Spinal cord (tissue), 10 donors: ENCODE results near the gene MEMO1. TPM values are rescaled to one million over a fixed set of nuclear protein-coding genes. Genes with fewer than 3 reads are reported as not detected.

Source experiments
- DNase-seq, 6 donors: peaks; one replicate each; pipeline versions ENCODE4 v3.0.0 to v3.0.0-alpha.2; 2013 to 2015; ENCODE audit warnings: low spot score in 6 of 6, low read depth in 4 of 6
- H3K27ac ChIP-seq: one replicate; pipeline ENCODE4 v1.5.1; 2013; ENCODE audit warnings: low read depth, low read length, control low read depth
- H3K27me3 ChIP-seq: one replicate; pipeline ENCODE4 v1.6.1; 2013; ENCODE audit warnings: low read length; ENCODE audit not compliant: control insufficient read depth, insufficient read depth
- H3K36me3 ChIP-seq: one replicate; pipeline ENCODE4 v1.6.1; 2013; ENCODE audit warnings: low read length; ENCODE audit not compliant: control insufficient read depth, insufficient read depth
- H3K4me1 ChIP-seq: one replicate; pipeline ENCODE4 v1.6.1; 2013; ENCODE audit warnings: low read length; ENCODE audit not compliant: control insufficient read depth, insufficient read depth
- H3K4me3 ChIP-seq: one replicate; pipeline ENCODE4 v1.5.1; 2013; ENCODE audit warnings: low read depth, low read length, control low read depth
- H3K9me3 ChIP-seq: one replicate; pipeline ENCODE4 v1.6.1; 2013; ENCODE audit warnings: low read length; ENCODE audit not compliant: control insufficient read depth, insufficient read depth
- WGBS: methylation state at CpG from one replicate; pipeline ENCODE4 v1.1.5; 2013; ENCODE audit warnings: missing lambda C conversion rate; ENCODE audit not compliant: insufficient coverage; 5-methylcytosine and 5-hydroxymethylcytosine counted together
- polyA plus RNA-seq, 2 donors: library from polyadenylated mRNA; unstranded; fragments of 120-200 nt; gene quantifications; one replicate each; pipeline ENCODE4 v1.2.1, GENCODE V29; 2013; ENCODE audit not compliant: insufficient read length in 2 of 2
- total RNA-seq, 2 donors: library from RNA; depleted of rRNA in 1 of 2; stranded (reverse); fragments of 120-200 nt in 1 of 2; fragments of >200 nt in 1 of 2; gene quantifications; one replicate each; pipeline versions ENCODE4 v1.2.3 to v1.2.4, GENCODE V29; 2013 to 2014
- donor health status: healthy.

Gene MEMO1
- total and polyA plus RNA-seq, 4 donors = 32.7 to 49.0 (median 45.1) TPM

DNA sequence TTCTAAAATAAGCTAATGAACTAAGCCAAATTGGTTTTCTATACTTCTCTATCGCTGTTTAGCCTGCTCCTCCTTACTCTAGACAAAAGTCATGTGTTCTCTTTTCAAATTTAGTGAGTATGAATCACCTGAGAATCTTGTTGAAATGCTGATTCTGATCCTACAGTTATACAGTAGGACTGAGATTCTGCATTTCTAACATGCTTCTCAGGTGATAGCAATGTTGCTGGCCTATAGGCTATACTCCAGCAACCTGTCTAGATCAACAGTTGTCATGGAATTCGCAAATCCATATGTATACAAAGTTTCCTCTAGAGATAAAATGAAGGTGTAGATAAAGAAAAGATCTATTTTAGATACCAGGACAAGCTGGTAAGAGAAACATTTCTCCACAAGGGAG, 62.9 kb downstream of the MEMO1 start:
- no peaks in the 10 kb centered on the region for H3K4me1 ChIP-seq
- WGBS = no CpG with 5 or more reads among the region's 2 CpGs
- peaks cover 1% of the 10 kb centered on the region for H3K36me3 ChIP-seq
- DNase-seq = no peak
- no peak overlapping the region for H3K27ac ChIP-seq
- no peak overlapping the region for H3K4me3 ChIP-seq
- H3K9me3 ChIP-seq = no peaks in the 10 kb centered on the region
- no peaks in the 10 kb centered on the region for H3K27me3 ChIP-seq

DNA sequence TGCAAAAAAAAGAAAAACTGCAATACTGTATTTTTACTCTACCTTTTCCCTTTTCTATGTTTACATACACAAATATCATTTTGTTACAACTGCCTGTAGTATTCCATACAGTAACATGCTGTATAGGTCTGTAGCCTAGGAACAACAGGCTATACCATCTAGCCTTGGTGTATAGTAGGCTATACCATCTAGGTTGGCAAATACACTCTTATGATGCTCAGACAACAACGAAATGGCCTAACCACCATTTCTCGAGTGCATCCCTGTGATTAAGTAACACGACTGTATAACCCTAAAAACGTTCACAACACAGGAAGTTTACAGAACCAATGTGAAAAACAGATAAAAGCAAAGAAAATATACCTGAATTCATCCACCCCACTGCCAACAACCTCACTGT, 64.0 kb downstream of the MEMO1 start:
- no peak for DNase-seq

DNA sequence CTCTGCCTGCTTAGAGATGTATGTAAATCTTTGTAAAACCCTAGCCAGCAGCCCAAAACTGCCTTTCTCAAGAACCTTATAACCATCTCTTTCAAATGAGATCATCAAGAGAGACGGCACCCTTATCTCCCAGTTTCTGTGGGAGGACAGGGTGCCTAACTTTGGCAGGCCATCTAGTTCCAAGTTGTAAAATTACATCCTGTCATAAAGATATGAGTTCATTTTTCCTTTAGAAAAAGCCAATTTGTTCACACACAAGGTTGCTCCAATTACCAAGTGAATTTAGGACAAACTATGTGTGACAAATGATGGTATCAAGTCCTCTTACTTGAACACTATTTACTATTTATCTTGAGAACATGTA, 65.3 kb downstream of the MEMO1 start:
- Histone ChIP-seq H3K9me3 (no peaks in the 10 kb centered on the region), H3K4me3 (no peak overlapping the region), H3K27ac (no peak overlapping the region), H3K27me3 (no peaks in the 10 kb centered on the region), H3K4me1 (no peaks in the 10 kb centered on the region), H3K36me3 (peaks cover 7% of the 10 kb centered on the region)
- no peak for DNase-seq
- WGBS = no CpG with 5 or more reads among the region's 1 CpG

More for the DNA sequence above, 64.0 kb downstream of the MEMO1 start:
- no peaks in the 10 kb centered on the region for H3K27me3 ChIP-seq
- H3K4me1 ChIP-seq = no peaks in the 10 kb centered on the region
- no peaks in the 10 kb centered on the region for H3K9me3 ChIP-seq
- H3K27ac ChIP-seq = no peak overlapping the region
- no peak overlapping the region for H3K4me3 ChIP-seq
- H3K36me3 ChIP-seq = peaks cover 7% of the 10 kb centered on the region
- 87% methylated on average over 4 of the region's 4 CpGs for WGBS

DNA sequence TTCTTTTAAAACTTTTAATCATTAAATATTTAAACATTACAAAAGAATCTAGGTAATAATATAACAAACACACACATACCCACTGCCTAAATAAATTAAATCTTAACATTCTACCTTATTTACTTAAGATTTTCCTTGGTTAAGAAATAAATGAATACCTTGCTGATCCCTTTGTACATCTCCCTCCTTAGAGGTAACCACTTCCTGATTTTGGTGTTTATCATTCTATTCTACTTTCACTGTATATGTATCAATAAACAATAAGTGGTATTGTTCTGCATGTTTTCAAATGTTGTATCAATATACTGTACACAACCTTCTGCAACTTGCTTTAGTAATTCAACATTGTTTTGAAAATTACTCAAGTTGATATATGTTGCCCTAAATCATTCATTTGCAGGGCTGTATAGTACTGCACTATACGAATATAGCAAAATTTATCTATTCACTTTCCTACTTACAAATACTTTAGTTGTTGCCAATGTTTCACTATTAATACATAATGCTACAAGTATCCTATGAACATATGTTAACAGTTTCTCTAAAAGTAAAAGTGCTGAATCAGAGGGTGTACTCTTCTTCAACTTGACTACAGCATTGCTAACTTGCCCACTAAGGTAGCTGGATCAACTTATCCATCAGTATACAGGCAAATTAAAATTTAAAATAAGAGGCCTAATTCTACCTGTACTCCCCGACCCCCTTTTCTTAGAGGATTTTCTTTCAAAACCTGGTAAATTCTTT, 65.8 kb downstream of the MEMO1 start:
- no peak overlapping the region for H3K27ac ChIP-seq
- H3K36me3 ChIP-seq = peaks cover 7% of the 10 kb centered on the region
- no peak for DNase-seq
- no peak overlapping the region for H3K4me3 ChIP-seq
- no peaks in the 10 kb centered on the region for H3K9me3 ChIP-seq
- no CpG with 5 or more reads among the region's 2 CpGs for WGBS
- no peaks in the 10 kb centered on the region for H3K27me3 ChIP-seq
- no peaks in the 10 kb centered on the region for H3K4me1 ChIP-seq

DNA sequence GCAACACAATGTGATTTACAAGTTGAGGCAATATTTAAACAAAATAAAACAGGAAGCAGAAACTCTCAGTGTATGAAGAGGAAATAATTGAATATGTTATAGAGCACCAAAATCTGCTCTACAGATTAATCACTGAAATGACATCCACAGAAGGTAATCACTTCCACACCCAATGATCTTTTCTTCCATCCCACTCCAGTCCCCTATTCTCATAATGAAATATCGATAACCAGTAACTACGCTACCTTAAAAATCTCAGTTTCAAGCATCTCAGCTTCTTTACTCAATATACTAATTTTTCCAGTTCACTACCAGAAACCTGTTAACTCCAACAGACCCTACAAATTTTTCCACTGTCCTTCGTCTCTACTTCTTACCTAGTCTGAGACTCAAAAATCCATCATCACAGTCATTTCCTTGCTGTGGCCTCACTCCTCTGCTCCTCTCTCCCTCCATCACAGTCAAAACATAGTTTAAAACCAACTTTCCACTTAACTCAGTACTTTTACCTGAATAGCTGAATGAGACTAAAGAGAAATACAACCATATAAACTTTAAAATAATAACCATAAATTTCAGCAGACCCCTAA, 67.1 kb downstream of the MEMO1 start:
- no peaks in the 10 kb centered on the region for H3K9me3 ChIP-seq
- no peak overlapping the region for H3K27ac ChIP-seq
- peaks cover 7% of the 10 kb centered on the region for H3K36me3 ChIP-seq
- DNase-seq = no peak
- H3K27me3 ChIP-seq = no peaks in the 10 kb centered on the region
- no peak overlapping the region for H3K4me3 ChIP-seq
- H3K4me1 ChIP-seq = no peaks in the 10 kb centered on the region
- 93% methylated on average over 3 of the region's 3 CpGs for WGBS

DNA sequence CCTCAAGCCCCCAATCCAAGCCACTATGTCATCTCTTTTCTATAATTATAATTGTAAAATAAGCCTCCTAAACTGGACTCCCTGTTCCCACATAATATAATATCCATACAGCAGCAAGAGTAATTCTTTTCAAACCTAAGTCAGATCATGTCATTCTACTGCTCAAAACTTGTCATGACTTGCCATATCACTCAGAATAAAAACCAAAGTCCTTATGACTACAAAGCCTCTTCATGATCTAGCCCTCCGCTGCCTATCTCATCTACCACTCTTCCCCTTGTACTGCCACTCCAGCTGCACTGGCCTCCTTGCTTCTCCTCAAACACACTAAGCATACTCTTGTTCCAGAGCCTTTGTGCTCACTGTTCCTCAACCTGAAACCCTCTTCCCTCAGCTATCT, 69.9 kb downstream of the MEMO1 start:
- H3K27me3 ChIP-seq = no peaks in the 10 kb centered on the region
- no peaks in the 10 kb centered on the region for H3K4me1 ChIP-seq
- H3K36me3 ChIP-seq = peaks cover 9% of the 10 kb centered on the region
- H3K4me3 ChIP-seq = no peak overlapping the region
- DNase-seq = no peak
- H3K9me3 ChIP-seq = no peaks in the 10 kb centered on the region
- no peak overlapping the region for H3K27ac ChIP-seq
- WGBS = 100% methylated on average over 1 of the region's 1 CpG

DNA sequence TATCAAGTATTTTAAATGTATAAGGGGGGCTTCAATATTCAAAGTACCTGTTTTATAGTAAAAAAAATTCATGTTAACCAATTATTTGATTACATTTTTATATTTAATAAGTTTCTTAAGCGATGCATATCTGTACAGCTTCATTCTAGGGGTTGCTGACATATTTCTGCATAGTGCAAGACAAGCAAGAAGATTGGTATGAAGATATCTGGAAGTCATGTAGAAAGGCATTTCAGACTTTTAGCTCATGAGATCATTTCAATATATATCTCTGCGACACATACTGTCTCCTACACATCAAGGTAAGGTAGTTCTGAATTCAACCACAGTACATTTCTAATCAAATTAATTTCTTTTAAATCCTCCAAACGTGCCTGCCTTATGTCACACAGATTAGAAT, 73.1 kb downstream of the MEMO1 start:
- H3K36me3 ChIP-seq = peaks cover 7% of the 10 kb centered on the region
- no peak for DNase-seq
- WGBS = no CpG with 5 or more reads among the region's 3 CpGs
- H3K27ac ChIP-seq = no peak overlapping the region
- H3K27me3 ChIP-seq = no peaks in the 10 kb centered on the region
- H3K4me1 ChIP-seq = no peaks in the 10 kb centered on the region
- H3K4me3 ChIP-seq = no peak overlapping the region
- no peaks in the 10 kb centered on the region for H3K9me3 ChIP-seq

DNA sequence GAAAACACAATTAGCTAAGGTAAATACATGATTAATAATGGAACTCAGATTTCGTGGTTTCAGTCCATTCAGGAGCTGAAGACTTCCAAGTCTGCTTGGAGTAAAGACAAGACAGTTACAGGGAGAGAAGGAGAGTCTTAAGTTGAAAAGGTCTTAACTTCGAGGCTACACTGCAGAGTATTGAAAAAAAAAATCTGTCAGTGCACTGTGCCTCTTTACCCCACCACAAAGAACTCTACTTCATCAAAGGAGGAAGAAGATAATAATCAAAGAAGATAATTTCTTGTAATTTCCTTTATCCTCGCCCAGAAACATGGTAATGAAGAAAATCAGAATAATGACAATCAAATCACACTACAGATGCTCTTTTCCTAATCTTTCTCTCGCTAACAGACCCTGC, 75.4 kb downstream of the MEMO1 start:
- Histone ChIP-seq H3K27ac (no peak overlapping the region), H3K36me3 (peaks cover 5% of the 10 kb centered on the region), H3K27me3 (no peaks in the 10 kb centered on the region), H3K9me3 (no peaks in the 10 kb centered on the region), H3K4me1 (no peaks in the 10 kb centered on the region), H3K4me3 (no peak overlapping the region)
- DNase-seq = no peak
- WGBS = no CpG with 5 or more reads among the region's 4 CpGs

DNA sequence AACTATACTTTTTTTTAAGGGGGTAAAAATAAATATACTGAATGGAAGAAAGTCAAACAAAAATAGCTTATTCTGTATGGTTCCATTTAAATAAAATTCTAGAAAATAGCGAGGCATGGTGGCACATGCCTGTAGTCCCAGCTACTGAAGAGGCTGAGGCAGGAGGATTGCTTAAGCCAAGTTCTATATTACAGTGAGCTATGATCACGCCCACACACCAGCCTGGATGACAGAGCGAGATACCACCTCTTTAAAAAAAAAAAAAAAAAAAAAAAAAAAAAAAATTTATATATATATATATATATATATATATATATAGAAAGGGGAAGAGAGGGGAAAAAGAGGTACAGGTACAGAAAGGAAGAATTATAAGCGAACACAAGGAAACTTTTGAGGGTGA, 77.7 kb downstream of the MEMO1 start:
- H3K27me3 ChIP-seq = no peaks in the 10 kb centered on the region
- no peak for DNase-seq
- no peak overlapping the region for H3K27ac ChIP-seq
- H3K36me3 ChIP-seq = peaks cover 2% of the 10 kb centered on the region
- WGBS = 80% methylated on average over 1 of the region's 4 CpGs
- no peaks in the 10 kb centered on the region for H3K4me1 ChIP-seq
- no peak overlapping the region for H3K4me3 ChIP-seq
- H3K9me3 ChIP-seq = no peaks in the 10 kb centered on the region

DNA sequence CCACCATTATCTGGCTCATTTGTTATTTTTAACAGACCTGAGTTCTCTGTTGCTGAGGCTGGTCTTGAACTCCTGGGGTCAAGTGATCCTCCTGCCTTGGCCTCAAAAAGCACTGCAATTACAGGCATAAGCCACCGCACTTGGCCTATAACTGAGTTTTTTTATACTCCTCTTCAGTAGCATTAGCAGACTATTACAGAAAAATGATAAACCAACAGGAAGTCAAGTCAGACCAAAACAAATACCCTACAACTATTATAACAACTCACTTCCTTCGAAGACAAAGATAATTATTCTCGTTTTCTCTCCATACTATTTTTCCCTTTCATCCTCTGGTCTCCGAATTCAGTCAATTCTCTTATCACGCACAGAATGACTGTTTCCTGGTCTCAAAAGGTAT, 78.2 kb downstream of the MEMO1 start:
- Histone ChIP-seq H3K4me3 (no peak overlapping the region), H3K27ac (no peak overlapping the region), H3K36me3 (peaks cover 2% of the 10 kb centered on the region), H3K9me3 (no peaks in the 10 kb centered on the region), H3K4me1 (no peaks in the 10 kb centered on the region), H3K27me3 (no peaks in the 10 kb centered on the region)
- 100% methylated on average over 1 of the region's 5 CpGs for WGBS
- DNase-seq = no peak
